PC-3 (cell line): ENCODE measurements around the gene ULK4.
"Not testable (repeated sequence)": the region's sequence is repeated elsewhere in the genome, so short reads cannot be mapped to it uniquely, and the experiment has no call there.

ENCODE experiments used
- EZH2 ChIP-seq: fragments of 300-600 bp; sonication (generic); IDR thresholded peaks from one replicate; pipeline ENCODE4 v1.6.1; 2017; ENCODE audit warnings: antibody characterized with exemption, mild to moderate bottlenecking, low read length; ENCODE audit not compliant: unreplicated experiment
- EZH2phosphoT487 ChIP-seq: fragments of 300-600 bp; sonication (generic); IDR thresholded peaks from 2 replicates; pipeline ENCODE4 v1.6.1; 2018; ENCODE audit warnings: mild to moderate bottlenecking, antibody characterized with exemption, low read length, borderline replicate concordance
- TF ChIP-seq, protein P1 (sequence below): fragments of 300-600 bp; sonication (generic); conservative IDR thresholded peaks from 2 replicates; pipeline ENCODE4 v1.5.1; 2017; ENCODE audit warnings: antibody characterized with exemption, low read depth, mild to moderate bottlenecking, low read length

DNA sequence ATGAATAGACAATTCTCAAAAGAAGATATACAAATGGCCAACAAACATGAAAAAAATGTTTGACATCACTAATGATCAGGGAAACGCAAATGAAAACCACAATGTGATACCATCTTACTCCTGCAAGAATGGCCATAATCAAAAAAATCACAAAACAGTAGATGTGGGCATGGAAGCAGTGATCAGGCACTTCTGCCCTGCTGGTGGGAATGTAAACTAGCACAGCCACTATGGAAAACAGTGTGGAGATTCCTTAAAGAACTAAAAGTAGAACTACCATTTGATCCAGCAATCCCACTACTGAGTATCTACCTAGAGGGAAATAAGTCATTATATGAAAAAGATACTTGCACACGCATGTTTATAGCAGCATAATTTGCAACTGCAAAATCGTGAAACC is 677.0 kb downstream of the ULK4 start:
- TF ChIP-seq EZH2, EZH2phosphoT487: not testable (repeated sequence)
- TF ChIP-seq, protein P1, sequence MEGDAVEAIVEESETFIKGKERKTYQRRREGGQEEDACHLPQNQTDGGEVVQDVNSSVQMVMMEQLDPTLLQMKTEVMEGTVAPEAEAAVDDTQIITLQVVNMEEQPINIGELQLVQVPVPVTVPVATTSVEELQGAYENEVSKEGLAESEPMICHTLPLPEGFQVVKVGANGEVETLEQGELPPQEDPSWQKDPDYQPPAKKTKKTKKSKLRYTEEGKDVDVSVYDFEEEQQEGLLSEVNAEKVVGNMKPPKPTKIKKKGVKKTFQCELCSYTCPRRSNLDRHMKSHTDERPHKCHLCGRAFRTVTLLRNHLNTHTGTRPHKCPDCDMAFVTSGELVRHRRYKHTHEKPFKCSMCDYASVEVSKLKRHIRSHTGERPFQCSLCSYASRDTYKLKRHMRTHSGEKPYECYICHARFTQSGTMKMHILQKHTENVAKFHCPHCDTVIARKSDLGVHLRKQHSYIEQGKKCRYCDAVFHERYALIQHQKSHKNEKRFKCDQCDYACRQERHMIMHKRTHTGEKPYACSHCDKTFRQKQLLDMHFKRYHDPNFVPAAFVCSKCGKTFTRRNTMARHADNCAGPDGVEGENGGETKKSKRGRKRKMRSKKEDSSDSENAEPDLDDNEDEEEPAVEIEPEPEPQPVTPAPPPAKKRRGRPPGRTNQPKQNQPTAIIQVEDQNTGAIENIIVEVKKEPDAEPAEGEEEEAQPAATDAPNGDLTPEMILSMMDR, result not testable (repeated sequence)
